Rectal smooth muscle tissue (tissue), 1 donor: ENCODE results near the gene PPP4R3A.
"Not testable (repeated sequence)": the region's sequence is repeated elsewhere in the genome, so short reads cannot be mapped to it uniquely, and the experiment has no call there.

Experiments
- H3K27ac ChIP-seq: one replicate; pipeline ENCODE4 v1.7.0; 2013; ENCODE audit warnings: low read depth, low read length, inconsistent platforms
- H3K27me3 ChIP-seq: one replicate; pipeline ENCODE4 v1.7.0; 2013; ENCODE audit warnings: low read length; ENCODE audit not compliant: control insufficient read depth, insufficient read depth
- H3K36me3 ChIP-seq: one replicate; pipeline ENCODE4 v1.7.0; 2013; ENCODE audit warnings: low read length; ENCODE audit not compliant: control insufficient read depth, insufficient read depth
- H3K4me1 ChIP-seq: one replicate; pipeline ENCODE4 v1.7.0; 2013; ENCODE audit warnings: low read length; ENCODE audit not compliant: control insufficient read depth, insufficient read depth
- H3K4me3 ChIP-seq: one replicate; pipeline ENCODE4 v1.7.0; 2013; ENCODE audit warnings: low read length
- H3K9ac ChIP-seq: one replicate; pipeline ENCODE4 v1.7.0; 2013; ENCODE audit warnings: low read length

PPP4R3A gene

DNA sequence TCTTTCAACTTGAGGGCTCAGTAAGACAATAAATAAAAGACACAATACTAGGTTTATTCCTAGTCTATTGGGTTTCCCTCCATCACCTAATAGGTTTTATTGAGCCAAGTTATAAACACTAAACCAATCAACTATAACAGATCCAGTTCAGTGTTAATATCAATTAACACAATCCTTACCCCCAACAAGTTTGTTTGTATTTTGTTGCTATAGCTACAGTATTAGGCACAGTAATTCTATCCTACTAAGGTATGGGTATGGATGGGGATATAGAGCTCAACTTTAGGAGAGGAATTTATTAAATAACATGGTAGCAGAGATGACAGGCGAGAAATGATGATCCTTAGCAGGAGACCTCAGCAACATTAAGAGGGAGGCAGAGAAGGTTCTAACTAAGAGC, 13.3 kb downstream of the PPP4R3A start:
- Histone ChIP-seq H3K36me3 (no peaks in the 10 kb centered on the region), H3K9ac (no peak overlapping the region), H3K4me1 (peaks cover 15% of the 10 kb centered on the region), H3K27me3 (no peaks in the 10 kb centered on the region), H3K27ac (no peak overlapping the region), H3K4me3 (no peak overlapping the region)

DNA sequence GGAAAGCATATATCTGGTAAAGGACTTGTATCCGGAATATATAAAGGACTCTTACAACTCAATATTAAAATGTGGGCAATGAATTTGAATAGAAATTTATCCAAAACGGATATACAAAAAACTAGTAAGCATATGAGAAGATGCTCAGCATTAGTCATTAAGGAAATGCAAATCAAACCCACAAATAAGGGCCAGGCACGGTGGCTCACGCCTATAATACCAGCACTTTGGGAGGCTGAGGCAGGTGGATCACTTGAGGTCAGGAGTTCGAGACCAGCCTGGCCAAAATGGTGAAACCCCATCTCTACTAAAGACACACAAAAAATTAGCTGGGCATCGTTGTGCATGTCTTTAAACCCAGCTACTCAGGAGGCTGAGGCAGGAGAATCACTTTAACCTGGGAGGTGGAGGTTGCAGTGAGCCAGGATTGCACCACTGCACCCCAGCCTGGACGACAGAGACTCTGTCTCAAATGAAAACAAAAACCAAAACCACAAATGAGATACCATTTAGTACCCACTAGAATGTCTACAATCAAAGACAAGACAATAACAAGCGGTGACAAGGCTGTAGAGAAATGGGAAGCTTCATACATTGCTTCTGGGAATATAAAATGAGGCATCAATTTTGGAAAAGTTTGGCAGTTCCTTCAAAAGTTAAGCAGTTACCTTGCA, 15.6 kb downstream of the PPP4R3A start:
- H3K4me1 ChIP-seq, result peaks cover 15% of the 10 kb centered on the region
- H3K4me3 ChIP-seq, H3K9ac ChIP-seq, H3K27me3 ChIP-seq, H3K36me3 ChIP-seq, H3K27ac ChIP-seq: not testable (repeated sequence)

DNA sequence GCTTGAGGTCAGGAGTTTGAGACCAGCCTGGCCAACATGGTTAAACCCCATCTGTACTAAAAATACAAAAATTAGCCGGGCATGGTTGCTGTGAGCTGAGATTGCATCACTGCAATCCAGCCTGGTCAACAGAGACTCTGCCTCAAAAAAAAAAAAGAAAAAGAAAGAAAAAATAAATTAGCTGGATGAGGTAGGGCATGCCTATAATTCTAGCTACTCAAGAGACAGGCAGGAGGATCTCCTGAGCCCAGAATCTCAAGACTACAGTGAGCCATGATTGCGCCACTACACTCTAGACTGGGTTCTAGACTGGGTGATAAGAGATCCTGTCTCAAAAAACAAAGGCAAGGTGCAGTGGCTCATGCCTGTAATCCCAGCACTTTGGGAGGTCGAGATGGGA, 16.9 kb downstream of the PPP4R3A start:
- H3K36me3 ChIP-seq, result no peaks in the 10 kb centered on the region
- H3K4me1 ChIP-seq, result peaks cover 15% of the 10 kb centered on the region

DNA sequence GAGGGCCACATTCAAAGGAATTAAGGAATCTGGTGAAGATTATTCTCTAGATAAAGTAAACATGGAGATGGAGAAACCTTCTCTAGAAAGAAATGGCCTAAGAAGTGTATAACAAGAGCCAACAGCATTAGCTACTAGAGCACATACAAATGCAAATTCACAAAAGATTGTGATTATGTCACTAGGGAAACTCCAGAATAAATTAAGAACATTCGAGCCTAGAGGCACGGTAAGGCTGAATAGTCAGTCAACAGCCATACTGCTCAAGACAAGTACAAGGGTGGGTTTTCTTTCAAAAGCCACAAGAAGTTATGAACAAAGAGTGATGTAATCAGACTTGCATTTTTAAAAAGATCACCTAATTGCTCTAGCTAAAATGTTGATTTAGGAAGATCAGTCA, 25.4 kb downstream of the PPP4R3A start:
- Histone ChIP-seq H3K27ac (no peak overlapping the region), H3K4me3 (no peak overlapping the region), H3K36me3 (peaks cover 26% of the 10 kb centered on the region), H3K27me3 (no peaks in the 10 kb centered on the region), H3K4me1 (peaks cover 2% of the 10 kb centered on the region), H3K9ac (no peak overlapping the region)

More for the DNA sequence above, 16.9 kb downstream of the PPP4R3A start:
- Histone ChIP-seq H3K4me3 (no peak overlapping the region), H3K27ac (no peak overlapping the region), H3K27me3 (no peaks in the 10 kb centered on the region), H3K9ac (no peak overlapping the region)

DNA sequence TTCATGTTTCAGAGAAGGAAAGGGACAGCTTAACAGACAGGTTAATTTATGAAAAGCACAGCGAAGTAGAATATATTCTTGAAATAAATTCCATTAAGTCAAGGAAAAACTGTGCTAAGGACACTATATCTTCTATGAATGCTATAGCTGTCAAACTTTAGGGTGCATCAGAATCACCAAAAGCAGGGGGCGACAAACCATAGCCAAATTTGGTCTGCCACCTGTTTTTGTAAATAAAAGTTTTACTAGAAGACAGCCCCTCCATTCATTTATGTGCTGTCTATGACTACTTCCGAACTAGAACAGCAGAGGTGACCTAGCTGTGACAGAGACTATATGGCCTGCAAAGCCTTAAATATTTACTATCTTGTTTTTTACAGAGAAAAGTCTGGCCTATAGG, 25.9 kb downstream of the PPP4R3A start:
- Histone ChIP-seq H3K27ac (no peak overlapping the region), H3K36me3 (peaks cover 28% of the 10 kb centered on the region), H3K27me3 (no peaks in the 10 kb centered on the region), H3K4me3 (no peak overlapping the region), H3K4me1 (peaks cover 2% of the 10 kb centered on the region), H3K9ac (no peak overlapping the region)

DNA sequence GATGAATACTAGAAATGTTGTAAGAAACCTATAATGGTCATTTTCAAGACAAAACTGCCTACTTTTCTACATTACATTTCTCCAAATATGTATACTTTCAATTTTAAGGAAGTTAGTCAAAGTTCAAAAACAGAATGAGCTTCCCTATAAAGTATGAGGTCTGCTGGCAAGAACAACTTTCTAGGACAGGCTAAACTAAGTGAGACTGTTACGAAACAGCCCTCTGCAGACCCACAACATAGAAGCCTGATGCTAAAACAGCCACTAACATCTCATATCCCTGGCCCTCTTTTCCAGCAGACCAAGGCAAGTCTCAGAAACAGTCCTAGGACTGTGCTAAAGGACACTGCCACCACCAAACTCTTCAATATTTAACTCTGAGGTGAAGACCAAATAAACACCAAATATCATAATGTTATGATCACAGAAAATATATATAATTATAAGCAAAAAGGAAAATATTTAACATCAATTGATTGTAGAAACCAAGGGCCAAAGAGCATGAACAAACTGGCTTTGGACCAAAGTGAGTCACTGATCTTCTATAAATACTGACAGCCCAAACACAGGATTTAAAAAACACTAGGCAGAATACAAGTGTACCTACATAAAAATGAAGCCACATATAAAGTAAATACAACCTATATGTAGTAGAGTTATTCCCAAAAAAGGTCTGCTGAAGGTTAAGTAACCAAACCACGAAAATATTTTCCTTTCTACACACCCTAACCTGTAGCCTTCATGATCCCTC, 27.7 kb downstream of the PPP4R3A start:
- H3K27me3 ChIP-seq, result no peaks in the 10 kb centered on the region
- H3K9ac ChIP-seq, result no peak overlapping the region
- H3K27ac ChIP-seq, result no peak overlapping the region
- peaks cover 28% of the 10 kb centered on the region for H3K36me3 ChIP-seq
- peaks cover 2% of the 10 kb centered on the region for H3K4me1 ChIP-seq
- H3K4me3 ChIP-seq, result no peak overlapping the region

DNA sequence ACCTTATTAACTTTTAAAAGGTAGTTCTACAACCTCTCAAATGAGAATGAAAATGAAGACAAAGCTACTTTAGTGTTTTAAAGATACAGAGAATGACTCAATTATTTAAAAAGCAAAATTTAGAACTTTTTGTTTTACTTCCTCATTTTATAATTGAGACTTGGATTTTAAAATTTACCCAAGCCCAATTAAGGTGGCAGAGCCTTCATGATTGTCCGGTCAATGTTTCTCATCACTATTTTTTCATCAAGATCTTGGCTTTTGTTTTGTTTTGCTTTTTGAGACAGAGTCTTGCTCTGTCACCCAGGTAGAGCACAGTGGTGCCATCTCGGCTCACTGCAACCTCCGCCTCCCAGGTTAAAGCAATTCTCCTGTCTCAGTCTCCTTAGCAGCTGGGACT, 32.7 kb downstream of the PPP4R3A start:
- Histone ChIP-seq H3K36me3 (peaks cover 27% of the 10 kb centered on the region), H3K4me1 (peaks cover 1% of the 10 kb centered on the region), H3K9ac (no peak overlapping the region), H3K27me3 (no peaks in the 10 kb centered on the region), H3K27ac (no peak overlapping the region), H3K4me3 (no peak overlapping the region)

DNA sequence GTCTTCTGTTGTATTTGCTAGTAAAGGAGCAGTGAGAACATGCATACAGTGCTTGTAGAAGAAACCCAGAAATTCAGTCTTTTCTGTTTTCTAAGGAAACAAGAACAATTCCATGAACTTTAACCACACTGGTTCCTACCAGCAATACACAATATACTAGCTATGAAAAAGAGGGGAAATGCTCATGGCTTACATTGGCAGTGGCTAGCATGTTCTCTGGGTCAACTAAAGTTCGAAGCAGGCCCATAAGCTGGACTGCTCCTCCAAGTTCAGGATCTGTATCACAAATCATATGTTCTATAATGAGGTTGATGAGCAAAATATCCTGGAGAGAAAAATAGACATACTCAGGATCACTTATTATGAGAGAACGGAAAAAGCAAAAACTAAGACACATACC, 37.1 kb downstream of the PPP4R3A start:
- Histone ChIP-seq H3K36me3 (peaks cover 18% of the 10 kb centered on the region), H3K4me1 (no peaks in the 10 kb centered on the region), H3K27ac (no peak overlapping the region), H3K9ac (no peak overlapping the region), H3K4me3 (no peak overlapping the region), H3K27me3 (no peaks in the 10 kb centered on the region)

DNA sequence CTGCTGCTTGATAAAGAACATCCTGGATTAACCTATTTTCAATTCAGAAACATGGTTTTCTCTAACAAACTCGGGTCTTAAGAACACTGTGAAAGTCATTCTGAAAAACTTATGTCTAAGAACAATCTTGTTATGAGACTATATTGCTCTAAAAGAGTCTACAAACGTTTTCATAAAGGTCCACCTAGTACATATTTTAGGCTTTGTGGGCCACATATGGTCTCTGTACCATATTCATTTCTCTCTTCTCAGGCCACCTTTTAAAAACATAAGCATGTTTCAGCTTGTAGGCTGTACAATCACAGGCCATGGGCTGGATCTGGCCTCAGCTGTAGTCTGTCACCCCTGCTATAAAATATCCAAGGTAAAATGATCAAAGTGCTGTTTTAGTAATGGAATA, 39.9 kb downstream of the PPP4R3A start:
- H3K36me3 ChIP-seq, result peaks cover 19% of the 10 kb centered on the region
- H3K9ac ChIP-seq, result no peak overlapping the region
- no peak overlapping the region for H3K4me3 ChIP-seq
- H3K27ac ChIP-seq, result no peak overlapping the region
- peaks cover 3% of the 10 kb centered on the region for H3K4me1 ChIP-seq
- no peaks in the 10 kb centered on the region for H3K27me3 ChIP-seq

DNA sequence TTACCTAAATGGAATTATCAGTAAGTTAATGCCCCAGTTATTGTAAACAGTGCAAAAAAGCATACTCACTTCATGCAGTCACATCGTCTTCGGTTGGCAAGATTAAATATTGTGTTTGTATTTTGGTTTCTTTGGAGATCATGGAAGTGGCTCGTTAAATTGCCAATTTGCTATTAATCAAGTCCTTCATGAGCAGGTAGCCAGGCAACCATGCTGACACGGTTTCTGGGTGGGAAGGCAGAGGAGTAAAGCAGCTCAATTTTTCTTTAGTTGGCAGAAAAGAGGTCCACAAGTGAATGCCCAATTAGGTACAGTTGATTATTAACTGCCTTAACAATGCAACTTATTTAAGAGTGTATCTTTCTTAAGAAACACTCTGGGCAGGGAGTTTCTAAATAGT, 43.9 kb downstream of the PPP4R3A start:
- peaks cover 3% of the 10 kb centered on the region for H3K4me1 ChIP-seq
- H3K4me3 ChIP-seq, result no peak overlapping the region
- H3K27me3 ChIP-seq, result no peaks in the 10 kb centered on the region
- no peak overlapping the region for H3K27ac ChIP-seq
- H3K9ac ChIP-seq, result no peak overlapping the region
- H3K36me3 ChIP-seq, result peaks cover 33% of the 10 kb centered on the region

DNA sequence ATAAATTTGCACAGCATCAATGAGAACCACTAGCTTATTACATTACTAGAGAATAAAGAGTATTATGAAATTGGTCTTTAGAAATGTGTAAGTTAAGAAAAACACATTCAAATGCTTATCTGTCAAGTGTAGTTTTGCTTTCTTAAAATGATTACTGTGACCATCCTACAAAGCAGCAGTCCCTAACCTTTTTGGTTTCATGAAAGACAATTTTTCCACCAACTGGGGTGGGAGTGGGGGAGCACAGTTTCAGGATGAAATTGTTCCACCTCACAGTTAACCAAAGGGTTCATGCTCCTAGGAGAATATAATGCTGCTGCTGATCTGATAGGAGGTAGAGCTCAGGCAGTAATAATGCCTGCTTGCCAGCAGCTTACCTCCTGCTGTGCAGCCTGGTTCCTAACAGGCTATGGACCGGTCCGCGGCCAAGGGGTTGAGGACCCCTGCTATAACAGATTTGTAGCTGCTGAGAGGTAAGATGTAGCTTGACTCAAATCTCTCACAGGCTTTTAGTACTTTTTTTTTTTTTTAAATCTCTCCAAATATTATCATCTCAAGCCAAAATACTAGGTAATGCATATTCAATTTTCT, 45.4 kb downstream of the PPP4R3A start:
- Histone ChIP-seq H3K27ac (no peak overlapping the region), H3K27me3 (no peaks in the 10 kb centered on the region), H3K4me1 (peaks cover 3% of the 10 kb centered on the region), H3K9ac (no peak overlapping the region), H3K36me3 (peaks cover 29% of the 10 kb centered on the region), H3K4me3 (no peak overlapping the region)

DNA sequence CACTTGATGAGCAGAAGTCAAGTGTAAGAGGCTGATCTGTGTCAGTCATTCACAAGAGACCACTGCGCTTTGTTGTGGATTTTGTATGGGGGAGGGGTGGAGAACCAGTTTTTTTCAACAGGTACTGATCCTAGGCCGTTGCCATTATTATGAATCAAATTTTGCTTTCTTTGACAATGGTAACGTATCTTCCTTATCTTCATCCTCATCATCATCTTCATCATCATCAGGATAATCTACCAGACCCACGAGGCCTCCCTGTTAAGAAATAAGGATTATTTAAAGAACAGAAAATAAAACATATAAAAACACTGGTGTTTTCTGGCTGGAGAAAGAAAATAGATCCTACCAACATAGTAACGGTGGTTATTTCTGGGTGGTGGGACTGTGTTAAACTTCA, 51.5 kb downstream of the PPP4R3A start:
- H3K27me3 ChIP-seq, result no peaks in the 10 kb centered on the region
- H3K36me3 ChIP-seq, result peaks cover 28% of the 10 kb centered on the region
- H3K4me1 ChIP-seq, result no peaks in the 10 kb centered on the region
- no peak overlapping the region for H3K9ac ChIP-seq
- H3K27ac ChIP-seq, result no peak overlapping the region
- no peak overlapping the region for H3K4me3 ChIP-seq
